Right lobe of liver (tissue), 6 donors: ENCODE measurements around the gene FAF2. TPM values are rescaled to one million over a fixed set of nuclear protein-coding genes. Genes with fewer than 3 reads are reported as not detected.
A peak's percentile ranks its signal among the peaks of the same experiment; 100 is the strongest.

Source experiments
- ATAC-seq, 4 donors: fragments of 200-7000 bp; cut with Tn5 transposase; one replicate each; pipeline ENCODE4 v1.9.1; 2020; ENCODE audit warnings: mild to moderate bottlenecking in 4 of 4, moderate library complexity in 4 of 4
- DNase-seq, 3 donors: peaks; one replicate each; pipeline ENCODE4 v3.0.0-alpha.2; 2020
- H3K27ac ChIP-seq, 3 donors: fragments of 200-600 bp; one replicate each; pipeline ENCODE4 v1.8.0; 2022
- H3K27me3 ChIP-seq, 2 donors: fragments of 200-600 bp; one replicate each; pipeline ENCODE4 v1.8.0; 2022
- H3K36me3 ChIP-seq, 4 donors: fragments of 200-600 bp; sonication (generic) in 1 of 4; one replicate each; pipeline versions ENCODE4 v1.5.1 to v1.8.0; 2017 to 2022; ENCODE audit warnings: control low read depth in 1 of 4
- H3K4me1 ChIP-seq, 4 donors: fragments of 200-600 bp; sonication (generic) in 1 of 4; one replicate each; pipeline versions ENCODE4 v1.5.1 to v1.8.0; 2017 to 2022; ENCODE audit warnings: control low read depth in 1 of 4
- H3K4me3 ChIP-seq, 3 donors: fragments of 200-600 bp; one replicate each; pipeline ENCODE4 v1.8.0; 2022
- H3K9me3 ChIP-seq, 4 donors: fragments of 200-600 bp; sonication (generic) in 1 of 4; one replicate each; pipeline versions ENCODE4 v1.5.1 to v1.8.0; 2017 to 2022; ENCODE audit warnings: control low read depth in 1 of 4
- POLR2A ChIP-seq: fragments of 450-650 bp; IDR thresholded peaks from one replicate; pipeline ENCODE4 v1.6.1; 2017; ENCODE audit warnings: antibody characterized with exemption, mild to moderate bottlenecking
- WGBS: methylation state at CpG from one replicate; pipeline ENCODE4 v1.1.6; 2018; ENCODE audit warnings: low coverage, low lambda C conversion rate; ENCODE audit not compliant: insufficient coverage; ENCODE audit errors: missing lambda C conversion rate; 5-methylcytosine and 5-hydroxymethylcytosine counted together
- intact Hi-C, 2 donors: fragments of 100-400 bp; cut with DNase I; formaldehyde crosslinking; loops; one replicate each; pipeline versions ENCODE4 v1.11.2 to v1.14.1; 2022
- total RNA-seq, 6 experiments: library from RNA; depleted of rRNA in 2 of 6; stranded (reverse); fragments of >200 nt in 2 of 6; fragmentation: NEBNext Ultra II Directional in 3 of 6; extraction: Animal tissue kit (Norgen Biotek cat#: 25700) in 3 of 6; gene quantifications; one replicate each; pipeline versions ENCODE4 v1.1.0 to v1.2.4, GENCODE V29; 2016 to 2023
- TF ChIP-seq, protein P1 (sequence below), 4 donors: fragments of 200-600 bp in 3 of 4; fragments of 450-650 bp in 1 of 4; IDR thresholded peaks; one replicate each; pipeline versions ENCODE4 v1.5.1 to v1.8.0; 2016 to 2022; ENCODE audit warnings: antibody characterized with exemption in 4 of 4, mild to moderate bottlenecking in 2 of 4
- donor health status: DM: no; HTN: yes; CAD: no.
- donor health status: DM: no; HTN: no; CAD: no.
- donor health status: DM: no; HTN: no; CAD: no.
- donor health status: DM: no; HTN: yes; CAD: no.
- donor health status: DM: no; HTN: yes; CAD: no.

Gene FAF2
- total RNA-seq, 6 experiments from 2014 or later: 17.5 to 23.3 (median 19.8) TPM

DNA sequence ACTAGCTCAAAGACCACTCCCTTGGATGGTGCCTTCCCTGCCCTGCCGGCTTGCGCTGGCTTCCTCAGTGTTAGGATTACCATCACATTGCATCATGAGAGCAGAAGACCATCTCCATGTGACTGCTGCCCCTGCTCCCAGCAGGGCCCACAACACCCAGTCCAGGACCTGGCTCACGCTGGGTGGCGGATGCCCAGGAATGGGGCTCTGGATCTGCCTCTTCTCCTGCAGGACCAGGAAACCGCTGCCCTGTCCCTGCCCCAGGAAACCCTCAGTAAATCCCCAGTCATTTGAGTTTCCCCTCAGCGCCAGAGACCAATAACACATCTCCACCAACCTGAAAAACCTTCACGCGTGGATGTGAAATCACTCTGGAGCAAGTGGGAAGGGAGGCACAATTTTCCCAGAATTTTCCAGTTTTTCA, 92.3 kb downstream of the FAF2 start:
- WGBS: 76% methylated on average over 3 of the region's 8 CpGs
- H3K36me3 ChIP-seq: no peaks in the 10 kb centered on the region
- DNase-seq: no peak
- peaks cover 0 to 9% (median 4%) of the 10 kb centered on the region in 4 donors for H3K4me1 ChIP-seq
- intact Hi-C loops: no loop called here
- H3K9me3 ChIP-seq: no peaks in the 10 kb centered on the region
- TF ChIP-seq, protein P1, sequence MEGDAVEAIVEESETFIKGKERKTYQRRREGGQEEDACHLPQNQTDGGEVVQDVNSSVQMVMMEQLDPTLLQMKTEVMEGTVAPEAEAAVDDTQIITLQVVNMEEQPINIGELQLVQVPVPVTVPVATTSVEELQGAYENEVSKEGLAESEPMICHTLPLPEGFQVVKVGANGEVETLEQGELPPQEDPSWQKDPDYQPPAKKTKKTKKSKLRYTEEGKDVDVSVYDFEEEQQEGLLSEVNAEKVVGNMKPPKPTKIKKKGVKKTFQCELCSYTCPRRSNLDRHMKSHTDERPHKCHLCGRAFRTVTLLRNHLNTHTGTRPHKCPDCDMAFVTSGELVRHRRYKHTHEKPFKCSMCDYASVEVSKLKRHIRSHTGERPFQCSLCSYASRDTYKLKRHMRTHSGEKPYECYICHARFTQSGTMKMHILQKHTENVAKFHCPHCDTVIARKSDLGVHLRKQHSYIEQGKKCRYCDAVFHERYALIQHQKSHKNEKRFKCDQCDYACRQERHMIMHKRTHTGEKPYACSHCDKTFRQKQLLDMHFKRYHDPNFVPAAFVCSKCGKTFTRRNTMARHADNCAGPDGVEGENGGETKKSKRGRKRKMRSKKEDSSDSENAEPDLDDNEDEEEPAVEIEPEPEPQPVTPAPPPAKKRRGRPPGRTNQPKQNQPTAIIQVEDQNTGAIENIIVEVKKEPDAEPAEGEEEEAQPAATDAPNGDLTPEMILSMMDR (IDR thresholded peaks at IDR 0.05): no peak
- TF ChIP-seq POLR2A: no peak
- no peak overlapping the region for H3K27ac ChIP-seq
- no peak for ATAC-seq
- H3K4me3 ChIP-seq: no peak overlapping the region
- no peaks in the 10 kb centered on the region for H3K27me3 ChIP-seq

DNA sequence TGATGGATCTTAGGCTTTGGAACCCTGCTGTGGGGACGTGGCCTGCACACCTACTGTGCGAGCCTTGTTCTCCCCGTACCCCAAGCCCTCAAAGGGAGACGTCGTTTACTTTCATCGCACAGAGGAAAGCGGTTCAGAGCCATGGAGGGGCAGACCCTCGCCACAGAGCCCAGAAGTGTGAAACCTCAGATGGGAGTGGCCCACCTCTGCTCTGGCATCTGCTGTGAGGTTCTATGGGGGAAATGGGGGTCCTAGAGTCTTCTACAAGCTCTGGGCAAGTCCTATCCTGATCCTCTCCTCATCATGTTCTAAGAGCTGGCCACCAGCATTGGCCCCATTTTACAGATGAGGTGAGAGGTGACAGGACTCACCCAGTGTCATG, 92.8 kb downstream of the FAF2 start:
- Histone ChIP-seq H3K9me3 (no peaks in the 10 kb centered on the region), H3K4me1 (peaks cover 0 to 5% (median 0%) of the 10 kb centered on the region in 4 donors), H3K27me3 (no peaks in the 10 kb centered on the region), H3K27ac (peak overlapping the region in 2 of 3 donors; percentile 33 to 60), H3K4me3 (no peak overlapping the region), H3K36me3 (no peaks in the 10 kb centered on the region)
- intact Hi-C loops: no loop called here
- TF ChIP-seq, protein P1 (IDR thresholded peaks at IDR 0.05): no peak
- TF ChIP-seq POLR2A: no peak
- WGBS: 72% methylated on average over 6 of the region's 8 CpGs
- no peak for ATAC-seq
- DNase-seq: no peak

DNA sequence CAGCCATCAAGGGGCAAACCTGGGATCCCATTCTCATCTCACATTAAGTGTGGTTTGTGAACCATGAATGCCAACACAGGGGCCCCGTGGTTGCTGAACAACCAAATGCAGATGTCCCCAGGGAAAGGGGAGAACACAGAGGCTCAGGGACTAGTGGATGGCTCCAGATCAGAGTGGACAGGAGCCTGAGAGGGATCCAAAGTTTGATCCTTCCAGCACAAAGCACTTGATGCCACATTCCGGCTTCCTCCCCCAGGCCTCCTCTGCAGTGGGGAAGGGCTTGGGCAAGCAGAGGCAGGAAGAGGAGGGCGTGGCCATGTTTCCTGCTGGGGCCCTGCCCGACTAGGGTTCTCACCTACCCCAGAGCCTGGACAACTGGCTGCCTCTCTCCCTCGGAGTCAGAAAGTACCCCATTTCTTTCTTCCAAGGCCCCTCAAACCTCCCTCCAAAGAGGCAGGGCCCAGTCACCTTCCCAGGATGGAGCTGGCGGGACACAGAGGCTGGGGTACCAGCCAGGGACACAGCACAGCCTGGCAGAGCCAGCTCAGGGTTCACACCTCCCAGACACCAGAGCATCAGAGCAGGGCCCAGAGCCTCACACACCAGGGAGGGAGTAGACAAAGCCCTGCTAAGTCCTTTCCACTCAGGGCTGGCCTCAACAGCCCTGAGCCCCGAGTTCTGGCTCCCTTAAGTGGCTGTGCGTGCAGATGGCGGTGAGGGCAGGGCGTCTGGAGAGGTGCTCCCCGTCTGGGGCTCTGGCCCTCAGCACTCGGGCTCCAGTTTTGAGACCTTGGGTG, 93.4 kb downstream of the FAF2 start:
- peak in 2 of 3 donors; percentile 69 to 79 for DNase-seq

DNA sequence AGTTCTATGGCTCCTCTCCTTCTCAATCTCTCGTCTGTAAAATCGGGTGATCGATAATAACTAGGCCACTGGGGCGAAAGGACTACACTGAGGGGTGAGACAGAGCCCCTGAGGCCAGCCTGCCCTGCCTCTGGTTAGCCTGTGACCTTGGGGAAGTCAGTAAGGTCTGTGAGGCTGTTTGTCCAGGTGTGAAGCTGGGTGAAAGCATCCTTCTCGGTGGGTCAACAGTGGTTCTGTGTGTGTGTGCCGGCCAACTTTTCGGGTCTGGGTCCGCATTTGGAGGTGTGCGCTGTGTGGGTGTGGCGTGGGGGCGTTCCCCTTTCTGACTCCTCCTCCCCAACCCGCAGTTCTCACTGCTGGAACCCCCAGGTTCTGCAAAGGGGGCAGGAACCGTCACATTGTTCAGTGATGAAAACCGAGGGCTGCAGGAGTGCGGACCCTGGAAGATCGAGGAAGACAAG, 94.0 kb downstream of the FAF2 start:
- H3K4me3 ChIP-seq: peak overlapping the region; percentile 58 to 66 (median 59)
- H3K27me3 ChIP-seq: no peaks in the 10 kb centered on the region
- ATAC-seq (no peak), DNase-seq (no peak)
- intact Hi-C loops: no loop called here
- H3K9me3 ChIP-seq: no peaks in the 10 kb centered on the region
- H3K27ac ChIP-seq: peak overlapping the region in 2 of 3 donors; percentile 33 to 60
- no peaks in the 10 kb centered on the region for H3K4me1 ChIP-seq
- TF ChIP-seq, protein P1 (IDR thresholded peaks at IDR 0.05): no peak
- TF ChIP-seq POLR2A: no peak
- no peaks in the 10 kb centered on the region for H3K36me3 ChIP-seq
- 53% methylated on average over 3 of the region's 16 CpGs for WGBS

More for the DNA sequence above, 93.4 kb downstream of the FAF2 start:
- Histone ChIP-seq H3K36me3 (no peaks in the 10 kb centered on the region), H3K27ac (peak overlapping the region in 2 of 3 donors; percentile 33 to 60), H3K4me3 (no peak overlapping the region), H3K9me3 (no peaks in the 10 kb centered on the region), H3K27me3 (no peaks in the 10 kb centered on the region), H3K4me1 (no peaks in the 10 kb centered on the region)
- WGBS: 29% methylated on average over 1 of the region's 12 CpGs
- ATAC-seq: no peak
- intact Hi-C loops: no loop called here
- no peak for TF ChIP-seq POLR2A
- TF ChIP-seq, protein P1 (IDR thresholded peaks at IDR 0.05): no peak
